T-helper 17 cell (primary cell): ENCODE results near the gene TRIL. TPM values are rescaled to one million over a fixed set of nuclear protein-coding genes. Genes with fewer than 3 reads are reported as not detected.
A peak's percentile ranks its signal among the peaks of the same experiment; 100 is the strongest.

Experiments
- ATAC-seq: fragments of 150-1000 bp; cut with Tn5 transposase; 2 replicates; pipeline ENCODE4 v1.10.0; 2021; ENCODE audit warnings: mild to moderate bottlenecking, moderate library complexity
- DNase-seq, 3 donors: peaks; one replicate each; pipeline versions ENCODE4 v3.0.0 to v3.0.0-alpha.2; 2020 to 2021
- H3K9me3 ChIP-seq: one replicate; pipeline ENCODE4 v1.7.0; 2013; ENCODE audit warnings: low read length, mild to moderate bottlenecking; ENCODE audit not compliant: control insufficient read depth, poor library complexity, severe bottlenecking
- H3K27ac Mint-ChIP-seq: one replicate; pipeline ENCODE4 v1.8.0; 2022; ENCODE audit warnings: mild to moderate bottlenecking, moderate library complexity, mixed read lengths
- H3K27me3 Mint-ChIP-seq: one replicate; pipeline ENCODE4 v1.8.0; 2022; ENCODE audit warnings: mixed read lengths
- H3K36me3 Mint-ChIP-seq: one replicate; pipeline ENCODE4 v1.8.0; 2022; ENCODE audit warnings: low read depth, mixed read lengths
- H3K4me1 Mint-ChIP-seq: one replicate; pipeline ENCODE4 v1.8.0; 2022; ENCODE audit warnings: mild to moderate bottlenecking, mixed read lengths
- H3K4me3 Mint-ChIP-seq: one replicate; pipeline ENCODE4 v1.8.0; 2022; ENCODE audit warnings: mild to moderate bottlenecking, moderate library complexity, mixed read lengths
- total RNA-seq, 4 donors: library from RNA in 2 of 4; stranded (reverse) in 2 of 4; gene quantifications; one replicate each; pipeline ENCODE4 v1.2.3 and lab custom pipeline; 2022 to 2026

TRIL gene
- total RNA-seq, 2 donors from 2014 or later, result not detected

DNA sequence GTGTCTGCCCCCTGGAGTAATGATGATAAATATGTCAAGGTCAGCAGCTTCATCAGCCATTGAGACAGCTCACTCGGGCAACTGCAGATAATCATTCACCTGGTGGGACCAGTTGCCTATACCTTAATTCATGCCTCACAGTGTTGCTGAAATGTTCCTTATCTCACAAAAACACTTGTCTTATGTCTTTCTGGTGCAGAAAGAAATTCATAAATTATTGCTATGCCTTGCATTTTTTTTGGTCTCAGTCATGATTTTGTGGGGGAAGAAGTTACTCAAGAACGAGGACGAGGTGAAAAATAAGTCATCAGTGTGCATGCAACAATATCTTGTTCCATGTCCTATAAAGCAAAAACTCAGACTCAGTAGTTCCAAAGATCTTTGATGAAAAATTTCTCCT lies 16.0 kb downstream of the TRIL start:
- no peak for ATAC-seq
- Mint-ChIP-seq H3K4me3 (no peak overlapping the region), H3K27ac (no peak overlapping the region), H3K4me1 (no peaks in the 10 kb centered on the region), H3K27me3 (peaks cover 44% of the 10 kb centered on the region), H3K36me3 (no peaks in the 10 kb centered on the region)
- H3K9me3 ChIP-seq, result no peaks in the 10 kb centered on the region
- DNase-seq, result no peak

DNA sequence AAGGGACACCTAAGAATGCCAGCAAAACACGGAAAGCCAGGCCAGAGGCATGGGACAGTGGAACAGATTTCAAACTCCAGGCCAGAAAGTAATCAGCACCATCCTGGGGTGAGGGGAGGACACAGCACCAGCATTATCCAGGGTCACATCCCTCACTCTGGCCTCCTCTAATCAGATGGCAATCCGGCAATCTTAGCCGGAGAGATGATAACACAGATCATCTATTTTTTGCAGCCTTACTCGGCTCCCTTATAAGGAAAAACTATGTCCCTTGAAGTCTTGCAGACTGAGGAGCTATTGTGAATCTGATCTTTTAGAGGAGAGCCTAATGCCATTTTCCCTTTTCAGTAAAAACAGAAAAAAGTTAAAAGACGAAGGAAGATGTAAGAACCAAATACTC lies 16.5 kb downstream of the TRIL start:
- DNase-seq, result no peak
- no peaks in the 10 kb centered on the region for H3K4me1 Mint-ChIP-seq
- no peak overlapping the region for H3K27ac Mint-ChIP-seq
- no peaks in the 10 kb centered on the region for H3K36me3 Mint-ChIP-seq
- H3K27me3 Mint-ChIP-seq, result peaks cover 49% of the 10 kb centered on the region
- ATAC-seq, result no peak
- H3K4me3 Mint-ChIP-seq, result no peak overlapping the region
- no peaks in the 10 kb centered on the region for H3K9me3 ChIP-seq

DNA sequence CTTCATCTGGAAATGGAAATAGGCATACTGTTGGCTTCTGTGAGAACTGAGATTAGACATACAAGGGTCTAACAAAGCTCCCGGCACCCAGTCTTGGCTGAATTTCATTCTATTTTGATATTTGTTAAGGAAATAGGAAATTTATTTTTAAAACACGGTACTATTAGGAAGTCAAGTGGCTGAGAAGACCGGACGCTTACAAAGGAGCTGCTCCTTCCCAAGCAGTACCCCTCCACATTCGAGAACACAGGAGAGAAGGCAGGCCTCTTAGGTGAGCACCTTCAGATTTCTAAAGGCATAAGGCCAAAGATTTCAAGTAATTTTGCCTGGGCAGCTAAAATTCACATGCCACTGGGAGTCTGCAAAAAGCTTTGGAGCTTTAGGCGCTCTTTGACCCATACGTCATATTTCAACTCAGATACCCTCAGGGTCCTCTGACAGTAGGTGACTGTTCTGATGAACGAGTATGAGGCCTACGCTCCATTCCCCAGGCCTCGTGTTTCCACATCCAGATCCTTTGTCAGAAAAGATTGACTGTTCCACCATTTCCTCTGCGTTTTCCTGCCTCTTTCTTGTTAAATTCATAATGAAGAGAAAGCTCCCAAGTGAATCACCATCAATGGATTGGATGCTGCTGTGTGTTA lies 17.3 kb downstream of the TRIL start:
- no peak for DNase-seq
- Mint-ChIP-seq H3K4me1 (no peaks in the 10 kb centered on the region), H3K4me3 (no peak overlapping the region), H3K27ac (no peak overlapping the region), H3K27me3 (peaks cover 52% of the 10 kb centered on the region), H3K36me3 (no peaks in the 10 kb centered on the region)
- no peaks in the 10 kb centered on the region for H3K9me3 ChIP-seq
- no peak for ATAC-seq

DNA sequence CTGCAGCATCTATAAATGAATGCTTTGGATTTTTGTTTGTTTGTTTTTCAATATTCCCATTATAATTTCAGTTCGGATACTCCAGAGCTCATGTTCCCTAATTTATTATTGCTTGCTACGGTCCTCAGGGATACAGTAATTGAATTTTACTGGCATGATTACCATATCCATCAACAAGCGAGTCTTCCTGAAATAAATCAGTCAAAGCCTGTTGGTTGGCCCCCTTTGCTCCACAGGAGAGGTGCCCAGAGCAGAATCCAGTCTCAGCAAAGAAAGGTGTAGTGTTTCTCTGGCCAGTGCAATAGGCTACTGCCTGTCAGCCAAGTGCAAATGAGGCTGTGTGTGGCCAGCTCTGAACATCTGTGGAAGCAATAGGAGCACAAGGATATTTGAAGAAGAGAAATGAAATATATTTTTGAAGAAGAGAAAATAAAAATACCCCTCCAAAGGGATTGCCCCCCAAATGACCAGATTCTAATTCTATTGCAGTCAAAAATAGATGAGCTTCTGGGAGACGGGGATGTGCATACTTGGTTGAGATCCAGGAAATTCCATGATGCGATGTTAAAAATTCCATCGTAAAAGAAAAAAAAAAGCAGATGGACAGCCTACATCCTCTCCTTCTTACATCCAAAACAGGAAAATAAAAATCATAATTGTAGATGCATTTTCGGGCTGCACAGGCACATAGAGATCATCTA lies 18.1 kb downstream of the TRIL start:
- no peaks in the 10 kb centered on the region for H3K4me1 Mint-ChIP-seq
- DNase-seq (no peak), ATAC-seq (no peak)
- H3K27ac Mint-ChIP-seq, result no peak overlapping the region
- H3K36me3 Mint-ChIP-seq, result no peaks in the 10 kb centered on the region
- no peaks in the 10 kb centered on the region for H3K9me3 ChIP-seq
- peaks cover 57% of the 10 kb centered on the region for H3K27me3 Mint-ChIP-seq
- no peak overlapping the region for H3K4me3 Mint-ChIP-seq

DNA sequence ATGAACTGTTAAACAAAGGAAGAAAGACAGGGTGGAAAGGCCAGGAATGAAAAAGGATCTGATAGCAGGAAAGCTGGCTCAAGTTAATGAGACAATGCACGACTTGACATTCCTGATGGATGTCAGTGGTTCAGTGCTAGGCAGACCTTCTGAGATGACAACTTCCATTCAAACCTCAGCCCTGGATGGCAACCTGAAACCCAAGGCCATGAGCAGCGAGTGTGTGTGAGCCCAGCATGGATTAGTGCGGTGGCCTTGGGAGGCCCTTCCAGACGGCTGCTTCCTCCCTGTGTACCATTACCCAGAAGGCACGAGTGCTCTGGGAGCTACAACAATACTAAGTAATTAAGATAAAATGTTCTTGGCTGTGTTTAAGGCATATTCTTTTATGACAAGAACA lies 18.8 kb downstream of the TRIL start:
- DNase-seq (no peak), ATAC-seq (no peak)
- H3K9me3 ChIP-seq, result no peaks in the 10 kb centered on the region
- Mint-ChIP-seq H3K27me3 (peaks cover 60% of the 10 kb centered on the region), H3K4me3 (no peak overlapping the region), H3K36me3 (peaks cover under 1% of the 10 kb centered on the region), H3K4me1 (no peaks in the 10 kb centered on the region), H3K27ac (no peak overlapping the region)

DNA sequence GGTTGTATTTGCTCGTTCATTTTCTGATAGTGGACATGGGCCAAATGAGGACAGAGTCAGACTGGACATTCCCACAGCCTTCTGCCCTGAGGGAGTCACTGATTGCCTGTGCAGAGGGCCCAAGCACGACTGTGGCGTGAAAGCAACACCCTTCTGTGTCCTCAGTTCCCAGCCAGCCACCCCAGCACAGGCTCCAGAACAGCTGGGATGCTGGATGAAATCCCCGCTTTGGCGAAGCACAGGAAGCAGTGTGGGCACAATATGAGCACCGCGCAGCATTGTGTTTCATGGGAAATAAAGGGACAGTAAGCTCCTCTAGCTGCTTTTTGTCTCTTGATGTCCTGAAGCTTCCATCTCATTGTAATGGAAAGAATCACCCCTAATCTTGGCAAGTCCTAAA lies 20.5 kb downstream of the TRIL start:
- H3K27ac Mint-ChIP-seq, result no peak overlapping the region
- no peaks in the 10 kb centered on the region for H3K9me3 ChIP-seq
- DNase-seq (no peak), ATAC-seq (no peak)
- peaks cover 75% of the 10 kb centered on the region for H3K27me3 Mint-ChIP-seq
- H3K36me3 Mint-ChIP-seq, result peaks cover 3% of the 10 kb centered on the region
- H3K4me3 Mint-ChIP-seq, result no peak overlapping the region
- H3K4me1 Mint-ChIP-seq, result no peaks in the 10 kb centered on the region

DNA sequence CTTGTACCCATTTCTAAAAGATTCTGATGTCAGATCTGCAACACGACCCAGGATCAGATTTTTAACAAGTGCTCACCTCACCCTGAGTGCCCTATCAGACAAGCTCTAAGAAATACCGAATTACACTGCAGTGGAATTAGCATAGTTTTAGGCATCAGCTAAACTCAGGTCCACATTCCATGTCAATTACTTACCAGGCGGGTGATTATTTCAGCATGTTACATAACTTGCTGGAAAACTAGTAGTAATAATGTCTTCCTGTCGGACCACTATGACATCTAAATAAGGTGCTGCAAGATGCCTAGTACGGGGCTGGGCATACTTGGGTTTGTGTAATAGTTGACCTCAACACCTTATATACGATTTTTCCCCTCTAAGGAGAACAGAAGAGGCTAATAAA lies 21.0 kb downstream of the TRIL start:
- Mint-ChIP-seq H3K27me3 (peaks cover 71% of the 10 kb centered on the region), H3K4me1 (no peaks in the 10 kb centered on the region), H3K4me3 (no peak overlapping the region), H3K27ac (no peak overlapping the region), H3K36me3 (peaks cover 3% of the 10 kb centered on the region)
- ATAC-seq (no peak), DNase-seq (no peak)
- no peaks in the 10 kb centered on the region for H3K9me3 ChIP-seq

DNA sequence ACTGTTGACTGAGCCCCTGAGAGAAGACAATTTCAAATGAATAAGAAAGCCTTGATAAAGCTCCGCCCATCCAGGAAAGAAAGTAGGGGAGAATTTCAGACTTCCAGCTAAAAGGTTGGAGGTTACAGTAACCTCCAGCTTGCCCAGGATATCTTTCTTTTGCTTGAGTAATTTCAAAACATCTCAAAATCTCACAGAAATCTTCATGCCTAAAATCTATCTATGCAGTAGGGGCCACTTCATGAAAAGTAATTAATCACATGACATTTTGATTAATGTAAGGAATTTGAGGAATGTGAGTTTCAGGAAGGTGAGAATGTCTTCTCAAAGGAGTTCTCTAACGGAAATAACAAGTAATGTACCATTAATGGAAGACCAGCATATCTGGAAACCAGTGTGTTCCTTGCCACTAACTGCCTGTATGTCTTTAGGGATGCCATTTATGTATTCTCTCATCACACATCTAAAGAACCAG lies 24.2 kb downstream of the TRIL start:
- Mint-ChIP-seq H3K27me3 (peaks cover 46% of the 10 kb centered on the region), H3K27ac (no peak overlapping the region), H3K36me3 (peaks cover 3% of the 10 kb centered on the region), H3K4me3 (no peak overlapping the region), H3K4me1 (no peaks in the 10 kb centered on the region)
- DNase-seq, result no peak
- no peaks in the 10 kb centered on the region for H3K9me3 ChIP-seq
- no peak for ATAC-seq

DNA sequence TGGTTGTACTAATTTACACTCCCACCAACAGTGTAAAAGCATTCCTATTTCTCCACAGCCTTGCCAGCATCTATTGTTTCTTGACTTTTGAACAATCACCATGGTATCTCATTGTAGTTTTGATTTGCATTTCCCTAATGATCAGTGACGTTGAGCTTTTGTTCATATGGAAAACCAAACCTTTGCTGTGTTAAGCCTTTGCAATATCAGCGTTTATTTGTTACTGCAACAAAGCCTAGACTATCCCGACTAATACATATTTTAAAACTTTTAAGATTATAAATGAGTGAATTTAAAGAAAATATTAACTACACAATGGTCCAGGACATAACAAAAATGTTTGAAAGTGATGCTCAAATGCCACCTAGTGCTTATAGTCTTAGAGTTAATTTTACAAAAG lies 26.6 kb downstream of the TRIL start:
- DNase-seq (no peak), ATAC-seq (no peak)
- no peaks in the 10 kb centered on the region for H3K9me3 ChIP-seq
- H3K4me1 Mint-ChIP-seq, result peaks cover 10% of the 10 kb centered on the region
- H3K36me3 Mint-ChIP-seq, result peaks cover 3% of the 10 kb centered on the region
- no peak overlapping the region for H3K27ac Mint-ChIP-seq
- no peak overlapping the region for H3K4me3 Mint-ChIP-seq
- H3K27me3 Mint-ChIP-seq, result peaks cover 34% of the 10 kb centered on the region

DNA sequence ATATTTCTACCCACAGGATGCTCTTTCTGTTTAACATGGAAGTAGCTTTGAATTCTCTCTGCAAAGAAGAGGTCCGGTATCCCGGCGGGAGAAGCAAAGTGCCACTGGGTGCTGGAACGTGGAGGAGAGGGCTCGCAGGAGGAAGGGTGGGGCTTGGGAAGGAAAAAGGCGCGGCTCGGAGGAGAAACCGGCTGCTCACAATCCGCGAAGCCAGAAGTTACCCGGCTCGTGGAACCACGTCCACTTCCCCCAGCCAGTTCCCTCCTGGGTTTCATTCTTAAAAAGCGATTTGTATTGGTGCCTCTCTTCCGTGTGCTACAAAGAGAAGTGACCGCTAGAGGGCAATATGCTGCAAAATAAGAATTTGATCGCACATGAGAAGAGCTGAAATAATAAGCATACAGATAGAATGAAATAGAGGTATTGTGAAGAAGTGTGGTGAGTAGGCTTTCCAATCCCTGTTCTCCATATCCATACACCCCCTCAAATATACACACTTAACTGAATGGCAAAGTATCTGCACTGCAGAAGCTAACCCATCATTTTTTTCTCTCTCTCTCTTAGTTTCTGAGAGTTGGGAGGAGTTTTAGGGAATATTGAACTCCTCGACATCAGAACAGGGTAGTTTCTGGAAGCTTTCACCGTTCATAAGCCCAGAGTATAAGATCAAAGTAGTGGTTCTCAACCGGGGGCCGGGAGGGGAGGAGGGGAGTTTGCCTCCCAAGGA lies 31.1 kb downstream of the TRIL start:
- DNase-seq (peak in 2 of 3 donors; percentile 10 to 13), ATAC-seq (peak; percentile 90)
- peaks cover 15% of the 10 kb centered on the region for H3K27me3 Mint-ChIP-seq
- H3K27ac Mint-ChIP-seq, result peak overlapping the region; percentile 83
- H3K9me3 ChIP-seq, result no peaks in the 10 kb centered on the region
- H3K36me3 Mint-ChIP-seq, result no peaks in the 10 kb centered on the region
- peak overlapping the region; percentile 89 for H3K4me3 Mint-ChIP-seq
- peaks cover 25% of the 10 kb centered on the region for H3K4me1 Mint-ChIP-seq

DNA sequence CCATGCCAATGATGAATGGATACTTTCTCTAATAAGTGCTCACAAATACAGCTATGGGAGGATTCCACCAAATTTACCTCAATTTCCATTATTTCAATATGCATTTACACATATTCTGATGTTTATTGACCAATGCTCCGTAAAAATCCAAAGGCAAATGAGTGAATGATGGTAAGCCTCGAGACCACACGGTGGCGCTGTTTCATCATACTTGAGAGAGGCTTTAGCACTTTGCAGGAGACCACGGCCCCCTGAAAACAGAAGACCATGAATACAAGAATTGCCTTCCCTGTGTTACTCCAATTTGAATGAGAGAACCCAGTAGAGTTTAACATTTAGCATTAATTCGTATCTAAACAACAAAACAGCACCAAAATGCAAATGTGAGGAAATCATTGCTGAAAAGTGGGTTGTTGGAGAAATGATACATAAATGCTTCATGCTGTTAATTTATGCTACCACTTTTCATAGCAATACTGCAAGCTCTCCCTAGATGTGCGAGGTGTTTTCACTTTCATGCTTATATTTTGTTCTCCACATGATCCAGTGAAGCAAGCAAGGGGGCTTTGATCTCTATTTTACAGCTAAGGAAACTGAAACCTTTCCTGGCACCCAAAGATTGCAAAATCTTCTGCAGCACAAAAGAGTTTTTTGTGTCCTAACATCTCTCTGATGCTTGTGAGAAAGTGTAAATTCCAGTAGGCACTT lies 35.4 kb downstream of the TRIL start:
- no peaks in the 10 kb centered on the region for H3K36me3 Mint-ChIP-seq
- peaks cover 25% of the 10 kb centered on the region for H3K4me1 Mint-ChIP-seq
- no peak overlapping the region for H3K4me3 Mint-ChIP-seq
- H3K9me3 ChIP-seq, result no peaks in the 10 kb centered on the region
- no peak overlapping the region for H3K27ac Mint-ChIP-seq
- ATAC-seq (peak; percentile 39), DNase-seq (peak; percentile 21 to 39 (median 33))
- peaks cover 15% of the 10 kb centered on the region for H3K27me3 Mint-ChIP-seq

DNA sequence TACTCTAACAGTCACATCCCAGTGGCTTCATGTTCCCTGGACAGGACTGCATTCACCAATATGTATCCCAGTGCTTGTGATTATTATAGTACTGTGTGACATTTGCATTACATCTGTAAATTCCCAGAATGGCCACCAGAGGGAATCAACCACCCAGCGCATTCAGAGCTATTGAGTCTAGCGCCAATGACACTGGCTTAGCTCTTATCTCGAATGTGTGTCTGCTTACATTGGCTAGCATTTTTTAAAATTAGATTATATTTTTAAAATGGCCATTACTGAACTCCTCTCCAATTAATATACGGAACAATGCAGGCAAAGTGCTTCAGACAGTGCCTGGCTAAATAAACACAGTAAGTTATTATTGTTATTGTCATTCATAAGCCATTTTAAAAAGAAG lies 36.3 kb downstream of the TRIL start:
- Mint-ChIP-seq H3K27me3 (peaks cover 9% of the 10 kb centered on the region), H3K27ac (no peak overlapping the region), H3K4me3 (no peak overlapping the region), H3K36me3 (no peaks in the 10 kb centered on the region), H3K4me1 (peaks cover 18% of the 10 kb centered on the region)
- DNase-seq (no peak), ATAC-seq (peak; percentile 84)
- no peaks in the 10 kb centered on the region for H3K9me3 ChIP-seq

DNA sequence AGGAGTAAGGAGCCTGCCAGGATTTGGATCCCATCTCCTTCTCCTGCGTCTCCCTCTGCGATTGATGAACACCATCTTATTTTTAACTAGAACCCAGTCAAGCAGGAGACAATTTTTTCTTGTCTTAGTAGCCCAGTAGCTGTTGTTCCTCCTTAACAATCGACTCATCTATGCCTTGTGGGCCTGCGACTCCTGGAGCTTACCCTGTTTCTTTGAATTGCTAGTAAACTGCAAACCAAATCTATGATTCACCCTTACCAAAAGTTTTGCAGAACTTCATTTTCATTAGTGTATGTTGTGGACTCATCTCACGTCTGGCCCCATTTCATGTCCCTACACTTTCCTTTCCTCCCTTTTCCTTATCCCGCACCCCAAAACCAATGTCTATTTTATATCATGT lies 37.7 kb downstream of the TRIL start:
- no peaks in the 10 kb centered on the region for H3K9me3 ChIP-seq
- DNase-seq (no peak), ATAC-seq (no peak)
- Mint-ChIP-seq H3K36me3 (no peaks in the 10 kb centered on the region), H3K4me3 (no peak overlapping the region), H3K4me1 (peaks cover 12% of the 10 kb centered on the region), H3K27me3 (peaks cover 3% of the 10 kb centered on the region), H3K27ac (no peak overlapping the region)
